GM23338 (cell line): ENCODE measurements around the gene CFAP58. TPM values are rescaled to one million over a fixed set of nuclear protein-coding genes. Genes with fewer than 3 reads are reported as not detected.

Source experiments
- ATAC-seq: fragments of 200-7000 bp; cut with Tn5 transposase; 3 replicates; pipeline ENCODE4 v1.9.1; 2020
- DNase-seq: peaks from one replicate; pipeline ENCODE4 v3.0.0-alpha.2; 2015; ENCODE audit warnings: low spot score
- H2AFZ ChIP-seq: fragments of 200-600 bp; sonication (generic); 2 replicates; pipeline ENCODE4 v1.8.0; 2016; ENCODE audit warnings: antibody characterized with exemption, mild to moderate bottlenecking, moderate library complexity
- H3F3A ChIP-seq: fragments of 200-600 bp; sonication (generic); replicated peaks from 2 replicates; pipeline ENCODE4 v1.8.0; 2017; ENCODE audit warnings: antibody characterized with exemption, mixed run types, low read depth
- H3K27ac ChIP-seq: fragments of 200-600 bp; sonication (generic); 2 replicates; pipeline ENCODE4 v1.6.1; 2016; ENCODE audit warnings: low read depth
- H3K27me3 ChIP-seq: fragments of 200-600 bp; sonication (generic); 2 replicates; pipeline ENCODE4 v1.8.0; 2016; ENCODE audit warnings: mild to moderate bottlenecking, mixed run types, moderate library complexity; ENCODE audit not compliant: insufficient read depth
- H3K36me3 ChIP-seq: fragments of 200-600 bp; sonication (generic); 2 replicates; pipeline ENCODE4 v1.8.0; 2016; ENCODE audit warnings: mild to moderate bottlenecking; ENCODE audit not compliant: insufficient read depth
- H3K4me1 ChIP-seq: fragments of 200-600 bp; sonication (generic); 2 replicates; pipeline ENCODE4 v1.8.0; 2016; ENCODE audit warnings: mild to moderate bottlenecking, moderate library complexity; ENCODE audit not compliant: insufficient read depth
- H3K4me2 ChIP-seq: fragments of 200-600 bp; sonication (generic); 2 replicates; pipeline ENCODE4 v1.7.1; 2017; ENCODE audit warnings: mixed run types
- H3K4me3 ChIP-seq: fragments of 200-600 bp; sonication (generic); 2 replicates; pipeline ENCODE4 v1.6.1; 2016; ENCODE audit warnings: mixed run types
- H3K79me2 ChIP-seq: fragments of 200-600 bp; sonication (generic); replicated peaks from 2 replicates; pipeline ENCODE4 v1.8.0; 2017; ENCODE audit warnings: mild to moderate bottlenecking; ENCODE audit not compliant: insufficient read depth
- H3K9me2 ChIP-seq: fragments of 200-600 bp; sonication (generic); 2 replicates; pipeline ENCODE4 v1.8.0; 2017; ENCODE audit not compliant: insufficient read depth
- H4K20me1 ChIP-seq: fragments of 200-600 bp; sonication (generic); replicated peaks from 2 replicates; pipeline ENCODE4 v1.8.0; 2017; ENCODE audit warnings: mild to moderate bottlenecking; ENCODE audit not compliant: insufficient read depth
- H3K27ac Mint-ChIP-seq: 2 replicates; pipeline ENCODE4 v1.8.0; 2020; ENCODE audit warnings: inconsistent platforms, mild to moderate bottlenecking, moderate library complexity, mixed read lengths
- H3K27me3 Mint-ChIP-seq: 3 replicates; pipeline ENCODE4 v1.8.0; 2022; ENCODE audit warnings: low read depth, mild to moderate bottlenecking, moderate library complexity, mixed read lengths, inconsistent platforms; ENCODE audit not compliant: insufficient read depth, poor library complexity
- H3K36me3 Mint-ChIP-seq: 3 replicates; pipeline ENCODE4 v1.8.0; 2021; ENCODE audit warnings: low read depth, mild to moderate bottlenecking, inconsistent platforms, moderate library complexity, mixed read lengths
- H3K4me1 Mint-ChIP-seq: 3 replicates; pipeline ENCODE4 v1.8.0; 2020; ENCODE audit warnings: mild to moderate bottlenecking, inconsistent platforms, mixed read lengths
- H3K4me3 Mint-ChIP-seq: 3 replicates; pipeline ENCODE4 v1.8.0; 2021; ENCODE audit warnings: moderate library complexity, mild to moderate bottlenecking, inconsistent platforms, mixed read lengths
- H3K9me3 Mint-ChIP-seq: 3 replicates; pipeline ENCODE4 v1.8.0; 2020; ENCODE audit warnings: moderate library complexity, mild to moderate bottlenecking, inconsistent platforms, mixed read lengths
- CREB1 ChIP-seq: fragments of 250-450 bp; sonication (Bioruptor Pico); IDR thresholded peaks from 2 replicates; pipeline ENCODE4 v1.5.0; 2020; ENCODE audit warnings: low read depth, mild to moderate bottlenecking, moderate library complexity
- CTCF ChIP-seq, 2 experiments: fragments of 200-600 bp in 1 of 2; sonication (generic) in 1 of 2; conservative IDR thresholded peaks; 2 replicates each; pipeline versions ENCODE4 v1.5.1 to v1.6.1; 2016 to 2017; ENCODE audit warnings: antibody characterized with exemption in 2 of 2, low read depth in 2 of 2, mild to moderate bottlenecking in 2 of 2, moderate library complexity in 1 of 2
- EZH2 ChIP-seq: fragments of 200-600 bp; sonication (generic); IDR thresholded peaks from one replicate; pipeline ENCODE4 v1.8.0; 2017; ENCODE audit warnings: antibody characterized with exemption, mild to moderate bottlenecking, low read depth; ENCODE audit not compliant: unreplicated experiment
- EZH2phosphoT487 ChIP-seq: fragments of 200-600 bp; sonication (generic); IDR thresholded peaks from one replicate; pipeline ENCODE4 v1.8.1; 2018; ENCODE audit warnings: antibody characterized with exemption; ENCODE audit not compliant: unreplicated experiment
- JUNB ChIP-seq: IDR thresholded peaks from one replicate; pipeline ENCODE4 v1.6.1; 2016; ENCODE audit warnings: antibody characterized with exemption; ENCODE audit not compliant: unreplicated experiment
- NANOG ChIP-seq: IDR thresholded peaks from 2 replicates; pipeline ENCODE4 v1.6.1; 2016; ENCODE audit warnings: antibody characterized with exemption, borderline replicate concordance
- POLR2AphosphoS5 ChIP-seq: IDR thresholded peaks from 2 replicates; pipeline ENCODE4 v1.6.1; 2016; ENCODE audit warnings: antibody characterized with exemption, low read depth
- STAT1 ChIP-seq: IDR thresholded peaks from one replicate; pipeline ENCODE4 v1.6.1; 2016; ENCODE audit warnings: antibody characterized with exemption; ENCODE audit not compliant: unreplicated experiment
- ZNF331 ChIP-seq: fragments of 250-450 bp; sonication (Bioruptor Pico); IDR thresholded peaks from 2 replicates; pipeline ENCODE4 v1.5.0; 2020; ENCODE audit warnings: low read depth, mild to moderate bottlenecking, moderate library complexity
- ZNF462 ChIP-seq: fragments of 250-450 bp; sonication (Bioruptor Pico); IDR thresholded peaks from 2 replicates; pipeline ENCODE4 v1.5.0; 2020; ENCODE audit warnings: mild to moderate bottlenecking, moderate library complexity
- polyA plus RNA-seq: library from polyadenylated mRNA; unstranded; fragments of >200 nt; fragmentation: Nextera tagmentation; extraction: Ambion mirVana; gene quantifications from 2 replicates; pipeline ENCODE4 v1.2.1, GENCODE V29; 2016
- total RNA-seq: library from RNA; depleted of rRNA; stranded (reverse); fragments of >200 nt; shearing (Covaris generic); gene quantifications from 2 replicates; pipeline ENCODE4 v1.2.3, GENCODE V29; 2014
- TF ChIP-seq, protein P1 (sequence below): IDR thresholded peaks from one replicate; pipeline ENCODE4 v1.6.1; 2018; ENCODE audit warnings: antibody characterized with exemption; ENCODE audit not compliant: unreplicated experiment
- TF ChIP-seq, protein P2 (sequence below): IDR thresholded peaks from 2 replicates; pipeline ENCODE4 v1.6.1; 2016; ENCODE audit warnings: antibody characterized with exemption

Gene CFAP58
- total and polyA plus RNA-seq, 2 experiments from 2014 or later: 0.63 to 0.89 TPM

DNA sequence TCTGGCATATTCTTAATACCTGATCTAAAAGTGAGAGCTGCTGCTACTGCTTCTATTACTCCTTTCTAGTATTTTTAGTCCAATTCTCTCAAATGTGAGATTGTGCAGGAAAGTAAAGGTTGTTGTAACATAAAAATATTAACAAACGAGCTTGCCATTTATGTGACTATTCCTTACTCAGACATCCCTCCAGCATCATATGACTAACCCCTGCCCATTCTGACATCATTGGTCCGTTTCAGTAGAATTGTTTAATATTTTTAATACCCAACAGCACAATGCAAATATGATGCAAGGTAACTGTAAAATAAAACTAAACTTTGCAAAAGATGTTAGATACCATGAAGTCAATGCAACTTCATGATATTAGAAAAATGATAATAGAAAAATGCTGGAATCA is 83.6 kb downstream of the CFAP58 start (continued):
- TF ChIP-seq, protein P1, sequence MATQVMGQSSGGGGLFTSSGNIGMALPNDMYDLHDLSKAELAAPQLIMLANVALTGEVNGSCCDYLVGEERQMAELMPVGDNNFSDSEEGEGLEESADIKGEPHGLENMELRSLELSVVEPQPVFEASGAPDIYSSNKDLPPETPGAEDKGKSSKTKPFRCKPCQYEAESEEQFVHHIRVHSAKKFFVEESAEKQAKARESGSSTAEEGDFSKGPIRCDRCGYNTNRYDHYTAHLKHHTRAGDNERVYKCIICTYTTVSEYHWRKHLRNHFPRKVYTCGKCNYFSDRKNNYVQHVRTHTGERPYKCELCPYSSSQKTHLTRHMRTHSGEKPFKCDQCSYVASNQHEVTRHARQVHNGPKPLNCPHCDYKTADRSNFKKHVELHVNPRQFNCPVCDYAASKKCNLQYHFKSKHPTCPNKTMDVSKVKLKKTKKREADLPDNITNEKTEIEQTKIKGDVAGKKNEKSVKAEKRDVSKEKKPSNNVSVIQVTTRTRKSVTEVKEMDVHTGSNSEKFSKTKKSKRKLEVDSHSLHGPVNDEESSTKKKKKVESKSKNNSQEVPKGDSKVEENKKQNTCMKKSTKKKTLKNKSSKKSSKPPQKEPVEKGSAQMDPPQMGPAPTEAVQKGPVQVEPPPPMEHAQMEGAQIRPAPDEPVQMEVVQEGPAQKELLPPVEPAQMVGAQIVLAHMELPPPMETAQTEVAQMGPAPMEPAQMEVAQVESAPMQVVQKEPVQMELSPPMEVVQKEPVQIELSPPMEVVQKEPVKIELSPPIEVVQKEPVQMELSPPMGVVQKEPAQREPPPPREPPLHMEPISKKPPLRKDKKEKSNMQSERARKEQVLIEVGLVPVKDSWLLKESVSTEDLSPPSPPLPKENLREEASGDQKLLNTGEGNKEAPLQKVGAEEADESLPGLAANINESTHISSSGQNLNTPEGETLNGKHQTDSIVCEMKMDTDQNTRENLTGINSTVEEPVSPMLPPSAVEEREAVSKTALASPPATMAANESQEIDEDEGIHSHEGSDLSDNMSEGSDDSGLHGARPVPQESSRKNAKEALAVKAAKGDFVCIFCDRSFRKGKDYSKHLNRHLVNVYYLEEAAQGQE: no peak
- TF ChIP-seq STAT1 (no peak), POLR2AphosphoS5 (no peak), CTCF (conservative IDR thresholded peaks at IDR 0.05; ENCODE audit: low read depth in 2 of 2) (no peak)
- TF ChIP-seq, protein P2, sequence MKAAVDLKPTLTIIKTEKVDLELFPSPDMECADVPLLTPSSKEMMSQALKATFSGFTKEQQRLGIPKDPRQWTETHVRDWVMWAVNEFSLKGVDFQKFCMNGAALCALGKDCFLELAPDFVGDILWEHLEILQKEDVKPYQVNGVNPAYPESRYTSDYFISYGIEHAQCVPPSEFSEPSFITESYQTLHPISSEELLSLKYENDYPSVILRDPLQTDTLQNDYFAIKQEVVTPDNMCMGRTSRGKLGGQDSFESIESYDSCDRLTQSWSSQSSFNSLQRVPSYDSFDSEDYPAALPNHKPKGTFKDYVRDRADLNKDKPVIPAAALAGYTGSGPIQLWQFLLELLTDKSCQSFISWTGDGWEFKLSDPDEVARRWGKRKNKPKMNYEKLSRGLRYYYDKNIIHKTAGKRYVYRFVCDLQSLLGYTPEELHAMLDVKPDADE: no peak

DNA sequence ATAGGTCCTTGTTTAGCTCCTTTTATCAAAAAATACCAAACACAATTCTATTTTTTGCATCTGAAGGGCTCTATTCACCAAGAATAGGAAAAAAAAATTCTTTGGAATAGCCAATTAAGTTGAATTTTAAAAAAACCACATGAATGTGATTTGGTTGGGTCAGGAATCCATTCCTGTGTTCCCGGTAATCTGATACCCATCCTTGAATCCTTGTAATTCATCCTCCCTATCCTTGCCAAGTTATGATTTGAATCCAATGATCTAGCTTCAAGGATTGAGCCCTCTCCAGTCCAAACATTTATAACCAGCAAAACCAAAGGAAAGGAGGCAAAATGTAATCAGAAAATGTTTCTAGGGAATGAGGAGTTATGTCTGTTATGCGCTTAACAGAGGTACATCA is 86.6 kb downstream of the CFAP58 start:
- Mint-ChIP-seq H3K27ac (no peak overlapping the region), H3K36me3 (no peaks in the 10 kb centered on the region), H3K4me3 (no peak overlapping the region), H3K27me3 (peaks cover 5% of the 10 kb centered on the region), H3K4me1 (peaks cover 8% of the 10 kb centered on the region; the same call in 2 of the 3 replicates), H3K9me3 (no peaks in the 10 kb centered on the region)
- ATAC-seq (no peak), DNase-seq (no peak)
- H3K27me3 ChIP-seq: no peaks in the 10 kb centered on the region
- H3F3A ChIP-seq: no peaks in the 10 kb centered on the region
- no peaks in the 10 kb centered on the region; the same call in 1 of the 2 replicates for H3K9me2 ChIP-seq
- no peaks in the 10 kb centered on the region for H3K4me1 ChIP-seq
- no peak overlapping the region for H3K4me2 ChIP-seq
- H4K20me1 ChIP-seq: no peaks in the 10 kb centered on the region
- H3K4me3 ChIP-seq: no peak overlapping the region
- no peaks in the 10 kb centered on the region for H3K79me2 ChIP-seq
- H3K36me3 ChIP-seq: no peaks in the 10 kb centered on the region
- H2AFZ ChIP-seq: no peak overlapping the region
- no peak overlapping the region for H3K27ac ChIP-seq
- TF ChIP-seq EZH2: no peak
- TF ChIP-seq JUNB: no peak
- no peak for TF ChIP-seq NANOG
- TF ChIP-seq ZNF462 (CRISPR knock-in tag): no peak
- TF ChIP-seq ZNF331 (CRISPR knock-in tag): no peak
- no peak for TF ChIP-seq CREB1 (CRISPR knock-in tag)
- no peak for TF ChIP-seq EZH2phosphoT487
